K562 (cell line): ENCODE measurements around the gene PHF19. TPM values are rescaled to one million over a fixed set of nuclear protein-coding genes. Genes with fewer than 3 reads are reported as not detected.

Experiments used
- CC2D1A ChIP-seq: fragments of 450-650 bp; IDR thresholded peaks from 2 replicates; pipeline ENCODE4 v1.6.1; 2017; ENCODE audit warnings: mild to moderate bottlenecking
- HDAC8 ChIP-seq: fragments of 450-650 bp; IDR thresholded peaks from 2 replicates; pipeline ENCODE4 v1.6.1; 2016; ENCODE audit warnings: mild to moderate bottlenecking, missing genetic modification characterization, moderate library complexity, missing compliant biosample characterization
- JUND ChIP-seq, 2 experiments: IDR thresholded peaks; 2 replicates in 1 of 2; 3 replicates in 1 of 2; pipeline ENCODE4 v1.6.1; 2011; ENCODE audit warnings: borderline replicate concordance in 2 of 2, low read depth in 2 of 2, low read length in 2 of 2, improper control_type of control experiment in 1 of 2, missing biosample characterization in 1 of 2, missing genetic modification characterization in 1 of 2, missing genetic modification reagents in 1 of 2
- KDM2B ChIP-seq: fragments of 250-450 bp; sonication (Bioruptor Pico); IDR thresholded peaks from 2 replicates; pipeline ENCODE4 v1.8.0; 2021; ENCODE audit warnings: mild to moderate bottlenecking, moderate library complexity
- RCOR1 ChIP-seq, 2 experiments: IDR thresholded peaks; 2 replicates each; pipeline ENCODE4 v1.6.1; 2012; ENCODE audit warnings: low read depth in 2 of 2, low read length in 2 of 2, borderline replicate concordance in 1 of 2, improper control_type of control experiment in 1 of 2
- ZNF444 ChIP-seq: fragments of 250-450 bp; sonication (Bioruptor Pico); IDR thresholded peaks from 2 replicates; pipeline ENCODE4 v1.4.0; 2020; ENCODE audit warnings: mild to moderate bottlenecking, moderate library complexity
- polyA plus RNA-seq, 8 experiments: library from polyadenylated mRNA; depleted of rRNA in 4 of 8; stranded (reverse) in 5 of 8; unstranded in 3 of 8; fragments of >200 nt; fragmentation: Nextera tagmentation in 2 of 8; fragmentation: Illumina TruSeq in 1 of 8; extraction: Ambion mirVana in 2 of 8; extraction: Trizol in 1 of 8; gene quantifications; 2 replicates each; pipeline versions ENCODE4 v1.2.1 to v1.2.3, GENCODE V29; 2011 to 2014; ENCODE audit warnings: inconsistent platforms in 1 of 8, missing spikeins in 1 of 8
- total RNA-seq, 7 experiments: library from RNA; depleted of rRNA in 6 of 7; stranded (reverse); fragments of >200 nt in 6 of 7; fragmentation: Illumina TruSeq in 2 of 7; extraction: Trizol in 2 of 7; gene quantifications; 2 replicates each; pipeline versions ENCODE4 v1.2.1 to v1.2.3, GENCODE V29; 2011 to 2021; ENCODE audit warnings: low replicate concordance in 1 of 7
- TF ChIP-seq, protein P1 (sequence below): fragments of 250-450 bp; sonication (Bioruptor Pico); IDR thresholded peaks from 2 replicates; pipeline ENCODE4 v1.4.0; 2020; ENCODE audit warnings: mild to moderate bottlenecking, moderate library complexity
- TF ChIP-seq, protein P2 (sequence below): sonication (generic); formaldehyde crosslinking; IDR thresholded peaks from 2 replicates; pipeline ENCODE4 v1.8.0; 2023; ENCODE audit warnings: mild to moderate bottlenecking, missing genetic modification reagents

PHF19 gene
- total and polyA plus RNA-seq, 9 of the 15 experiments (the other 6 are each of a cell fraction or from before 2014, with no cell fraction given): 95.8 to 403 (median 255) TPM

- TF ChIP-seq, protein P1, sequence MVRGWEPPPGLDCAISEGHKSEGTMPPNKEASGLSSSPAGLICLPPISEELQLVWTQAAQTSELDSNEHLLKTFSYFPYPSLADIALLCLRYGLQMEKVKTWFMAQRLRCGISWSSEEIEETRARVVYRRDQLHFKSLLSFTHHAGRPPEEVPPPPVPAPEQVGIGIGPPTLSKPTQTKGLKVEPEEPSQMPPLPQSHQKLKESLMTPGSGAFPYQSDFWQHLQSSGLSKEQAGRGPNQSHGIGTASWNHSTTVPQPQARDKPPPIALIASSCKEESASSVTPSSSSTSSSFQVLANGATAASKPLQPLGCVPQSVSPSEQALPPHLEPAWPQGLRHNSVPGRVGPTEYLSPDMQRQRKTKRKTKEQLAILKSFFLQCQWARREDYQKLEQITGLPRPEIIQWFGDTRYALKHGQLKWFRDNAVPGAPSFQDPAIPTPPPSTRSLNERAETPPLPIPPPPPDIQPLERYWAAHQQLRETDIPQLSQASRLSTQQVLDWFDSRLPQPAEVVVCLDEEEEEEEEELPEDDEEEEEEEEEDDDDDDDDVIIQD (CRISPR knock-in tag): no peak
- TF ChIP-seq, protein P2, sequence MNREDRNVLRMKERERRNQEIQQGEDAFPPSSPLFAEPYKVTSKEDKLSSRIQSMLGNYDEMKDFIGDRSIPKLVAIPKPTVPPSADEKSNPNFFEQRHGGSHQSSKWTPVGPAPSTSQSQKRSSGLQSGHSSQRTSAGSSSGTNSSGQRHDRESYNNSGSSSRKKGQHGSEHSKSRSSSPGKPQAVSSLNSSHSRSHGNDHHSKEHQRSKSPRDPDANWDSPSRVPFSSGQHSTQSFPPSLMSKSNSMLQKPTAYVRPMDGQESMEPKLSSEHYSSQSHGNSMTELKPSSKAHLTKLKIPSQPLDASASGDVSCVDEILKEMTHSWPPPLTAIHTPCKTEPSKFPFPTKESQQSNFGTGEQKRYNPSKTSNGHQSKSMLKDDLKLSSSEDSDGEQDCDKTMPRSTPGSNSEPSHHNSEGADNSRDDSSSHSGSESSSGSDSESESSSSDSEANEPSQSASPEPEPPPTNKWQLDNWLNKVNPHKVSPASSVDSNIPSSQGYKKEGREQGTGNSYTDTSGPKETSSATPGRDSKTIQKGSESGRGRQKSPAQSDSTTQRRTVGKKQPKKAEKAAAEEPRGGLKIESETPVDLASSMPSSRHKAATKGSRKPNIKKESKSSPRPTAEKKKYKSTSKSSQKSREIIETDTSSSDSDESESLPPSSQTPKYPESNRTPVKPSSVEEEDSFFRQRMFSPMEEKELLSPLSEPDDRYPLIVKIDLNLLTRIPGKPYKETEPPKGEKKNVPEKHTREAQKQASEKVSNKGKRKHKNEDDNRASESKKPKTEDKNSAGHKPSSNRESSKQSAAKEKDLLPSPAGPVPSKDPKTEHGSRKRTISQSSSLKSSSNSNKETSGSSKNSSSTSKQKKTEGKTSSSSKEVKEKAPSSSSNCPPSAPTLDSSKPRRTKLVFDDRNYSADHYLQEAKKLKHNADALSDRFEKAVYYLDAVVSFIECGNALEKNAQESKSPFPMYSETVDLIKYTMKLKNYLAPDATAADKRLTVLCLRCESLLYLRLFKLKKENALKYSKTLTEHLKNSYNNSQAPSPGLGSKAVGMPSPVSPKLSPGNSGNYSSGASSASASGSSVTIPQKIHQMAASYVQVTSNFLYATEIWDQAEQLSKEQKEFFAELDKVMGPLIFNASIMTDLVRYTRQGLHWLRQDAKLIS (CRISPR knock-in tag): no peak
- TF ChIP-seq CC2D1A (no peak), HDAC8 (tag) (no peak), ZNF444 (CRISPR knock-in tag) (no peak), KDM2B (CRISPR knock-in tag) (no peak), RCOR1 (IDR thresholded peaks at IDR 0.05; ENCODE audit: borderline replicate concordance in 1 of 2, low read depth in 2 of 2, low read length in 2 of 2) (peak in 1 of 2 experiments; percentile 7; a peak in 1 of 4 replicates), JUND (IDR thresholded peaks at IDR 0.05; ENCODE audit: borderline replicate concordance, low read depth, low read length) (0 out of 2 replicates have a peak, but pooled peaks have one; percentile 20), JUND (tag; IDR thresholded peaks at IDR 0.05; ENCODE audit: borderline replicate concordance, low read depth, low read length) (no peak)
These were observed 14.4 kb upstream of the PHF19 start (continued) for GRCh38 chr9:120891245-120891883.
